WTC11 (cell line): ENCODE results near the gene GADD45GIP1. TPM values are rescaled to one million over a fixed set of nuclear protein-coding genes. Genes with fewer than 3 reads are reported as not detected.

ENCODE experiments used
- ATAC-seq: fragments of 200-7000 bp; cut with Tn5 transposase; 2 replicates; pipeline ENCODE4 v1.10.0; 2021; ENCODE audit warnings: mild to moderate bottlenecking, moderate library complexity
- CTCF ChIA-PET: fragments of 300-600 bp; sonication (Branson Sonifier 250); formaldehyde crosslinking; loops from one replicate; lab custom pipeline; 2021; ENCODE audit warnings: antibody characterized with exemption; lab: Charles Lee
- POLR2A ChIA-PET: fragments of 350-600 bp; sonication (Branson Sonifier 250); formaldehyde crosslinking; loops from one replicate; lab custom pipeline; 2021; ENCODE audit warnings: antibody characterized with exemption; lab: Charles Lee
- DNase-seq: peaks from one replicate; pipeline ENCODE4 v3.0.0; 2021; ENCODE audit warnings: low spot score
- H3K27ac Mint-ChIP-seq: 2 replicates; pipeline ENCODE4 v1.8.0; 2021; ENCODE audit warnings: mixed read lengths
- H3K27me3 Mint-ChIP-seq: 2 replicates; pipeline ENCODE4 v1.8.0; 2021; ENCODE audit warnings: low read depth, mild to moderate bottlenecking, moderate library complexity, mixed read lengths
- H3K36me3 Mint-ChIP-seq: 2 replicates; pipeline ENCODE4 v1.8.0; 2021; ENCODE audit warnings: mixed read lengths
- H3K4me1 Mint-ChIP-seq: 2 replicates; pipeline ENCODE4 v1.8.0; 2022; ENCODE audit warnings: mixed read lengths
- H3K4me3 Mint-ChIP-seq: 2 replicates; pipeline ENCODE4 v1.8.0; 2021; ENCODE audit warnings: mild to moderate bottlenecking, moderate library complexity, mixed read lengths
- H3K9me3 Mint-ChIP-seq: 2 replicates; pipeline ENCODE4 v1.8.0; 2021; ENCODE audit warnings: mixed read lengths
- ATF1 ChIP-seq: sonication (generic); formaldehyde crosslinking; IDR thresholded peaks from 2 replicates; pipeline ENCODE4 v1.8.1; 2023; ENCODE audit warnings: mild to moderate bottlenecking, moderate library complexity, missing genetic modification reagents
- E2F5 ChIP-seq: sonication (generic); formaldehyde crosslinking; IDR thresholded peaks from 2 replicates; pipeline ENCODE4 v1.8.1; 2022; ENCODE audit warnings: mild to moderate bottlenecking, moderate library complexity, missing genetic modification reagents
- ELF4 ChIP-seq: sonication (generic); formaldehyde crosslinking; IDR thresholded peaks from 2 replicates; pipeline ENCODE4 v1.8.1; 2022; ENCODE audit warnings: low read depth, mild to moderate bottlenecking, moderate library complexity, missing genetic modification reagents
- EMX1 ChIP-seq: fragments of 250-450 bp; sonication (Bioruptor Pico); IDR thresholded peaks from 2 replicates; pipeline ENCODE4 v1.8.0; 2021; ENCODE audit warnings: mild to moderate bottlenecking
- GRHL2 ChIP-seq: fragments of 250-450 bp; sonication (Bioruptor Pico); IDR thresholded peaks from 2 replicates; pipeline ENCODE4 v1.8.0; 2022; ENCODE audit warnings: mild to moderate bottlenecking, moderate library complexity; ENCODE audit not compliant: insufficient replicate concordance, severe bottlenecking
- NFATC4 ChIP-seq: fragments of 250-450 bp; sonication (Bioruptor Pico); IDR thresholded peaks from 2 replicates; pipeline ENCODE4 v1.9.0; 2021; ENCODE audit warnings: mild to moderate bottlenecking
- NR2C2 ChIP-seq: sonication (generic); formaldehyde crosslinking; IDR thresholded peaks from 2 replicates; pipeline ENCODE4 v1.8.0; 2022; ENCODE audit warnings: mild to moderate bottlenecking, missing genetic modification reagents
- OVOL2 ChIP-seq: fragments of 250-450 bp; sonication (Bioruptor Pico); IDR thresholded peaks from 2 replicates; pipeline ENCODE4 v1.9.0; 2021; ENCODE audit warnings: mild to moderate bottlenecking, borderline replicate concordance
- PRDM15 ChIP-seq: sonication (generic); formaldehyde crosslinking; IDR thresholded peaks from 2 replicates; pipeline ENCODE4 v1.8.0; 2022; ENCODE audit warnings: missing genetic modification reagents
- RELA ChIP-seq: sonication (generic); formaldehyde crosslinking; IDR thresholded peaks from 2 replicates; pipeline ENCODE4 v1.8.1; 2022; ENCODE audit warnings: missing genetic modification reagents, mild to moderate bottlenecking, borderline replicate concordance
- SOX15 ChIP-seq: fragments of 250-450 bp; sonication (Bioruptor Pico); IDR thresholded peaks from 2 replicates; pipeline ENCODE4 v1.9.0; 2021; ENCODE audit warnings: mild to moderate bottlenecking
- USF2 ChIP-seq: sonication (generic); formaldehyde crosslinking; IDR thresholded peaks from 2 replicates; pipeline ENCODE4 v1.8.1; 2023; ENCODE audit warnings: mild to moderate bottlenecking, missing genetic modification reagents, moderate library complexity
- ZBTB21 ChIP-seq: sonication (generic); formaldehyde crosslinking; IDR thresholded peaks from 2 replicates; pipeline ENCODE4 v1.8.1; 2023; ENCODE audit warnings: mild to moderate bottlenecking, missing genetic modification reagents, borderline replicate concordance
- ZNF121 ChIP-seq: sonication (generic); formaldehyde crosslinking; IDR thresholded peaks from 2 replicates; pipeline ENCODE4 v1.8.0; 2023; ENCODE audit warnings: missing genetic modification reagents
- ZNF317 ChIP-seq: sonication (generic); formaldehyde crosslinking; IDR thresholded peaks from 2 replicates; pipeline ENCODE4 v1.8.1; 2023; ENCODE audit warnings: low read depth, mild to moderate bottlenecking, moderate library complexity, missing genetic modification reagents, borderline replicate concordance
- ZNF671 ChIP-seq: fragments of 250-450 bp; sonication (Bioruptor Pico); IDR thresholded peaks from 2 replicates; pipeline ENCODE4 v1.8.0; 2021; ENCODE audit warnings: mild to moderate bottlenecking
- total RNA-seq: library from RNA; stranded (reverse); gene quantifications from 3 replicates; pipeline ENCODE4 v1.2.3, GENCODE V29; 2021
- TF ChIP-seq, protein P1 (sequence below): sonication (generic); formaldehyde crosslinking; IDR thresholded peaks from 2 replicates; pipeline ENCODE4 v1.8.1; 2022; ENCODE audit warnings: low read depth, mild to moderate bottlenecking, moderate library complexity, missing genetic modification reagents, borderline replicate concordance
- TF ChIP-seq, protein P2 (sequence below): fragments of 250-450 bp; sonication (Bioruptor Pico); IDR thresholded peaks from 2 replicates; pipeline ENCODE4 v1.9.0; 2021; ENCODE audit warnings: mild to moderate bottlenecking
- TF ChIP-seq, protein P3 (sequence below): fragments of 200-600 bp; IDR thresholded peaks from 2 replicates; pipeline ENCODE4 v1.8.0; 2022; ENCODE audit warnings: antibody characterized with exemption
- TF ChIP-seq, protein P4 (sequence below): sonication (generic); formaldehyde crosslinking; IDR thresholded peaks from 2 replicates; pipeline ENCODE4 v1.8.0; 2022; ENCODE audit warnings: mild to moderate bottlenecking, missing genetic modification reagents

The GADD45GIP1 gene
- total RNA-seq, 1 experiment from 2014 or later, result 54.4 TPM

DNA sequence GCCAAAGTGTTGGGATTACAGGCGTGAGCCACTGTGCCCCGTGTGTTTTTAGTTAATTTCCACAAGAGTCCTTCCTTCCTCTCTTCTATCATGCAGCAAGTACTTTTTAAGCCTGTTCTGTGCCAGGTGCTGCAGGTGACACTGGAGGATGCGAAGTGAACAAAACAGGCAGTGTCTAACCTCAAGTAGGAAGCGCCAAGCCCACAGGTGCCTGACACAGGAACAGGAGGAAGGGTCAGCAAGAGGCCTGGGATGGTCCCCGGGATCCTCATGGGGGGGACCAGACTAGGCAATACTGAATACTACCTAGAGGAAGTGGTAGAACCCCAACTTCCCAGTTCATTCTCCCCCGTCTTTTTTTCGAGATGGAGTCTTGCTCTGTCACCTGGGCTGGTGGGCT is 20.4 kb downstream of the GADD45GIP1 start:
- TF ChIP-seq ATF1 (CRISPR knock-in tag) (no peak), ZBTB21 (CRISPR knock-in tag) (no peak), GRHL2 (CRISPR knock-in tag) (no peak), RELA (no peak), ZNF121 (CRISPR knock-in tag) (no peak), ELF4 (CRISPR knock-in tag) (no peak), NFATC4 (CRISPR knock-in tag) (no peak), USF2 (CRISPR knock-in tag) (no peak), OVOL2 (CRISPR knock-in tag) (no peak), ZNF317 (CRISPR knock-in tag) (no peak), PRDM15 (CRISPR knock-in tag) (no peak), EMX1 (no peak), NR2C2 (CRISPR knock-in tag) (no peak)
- TF ChIP-seq, protein P1, sequence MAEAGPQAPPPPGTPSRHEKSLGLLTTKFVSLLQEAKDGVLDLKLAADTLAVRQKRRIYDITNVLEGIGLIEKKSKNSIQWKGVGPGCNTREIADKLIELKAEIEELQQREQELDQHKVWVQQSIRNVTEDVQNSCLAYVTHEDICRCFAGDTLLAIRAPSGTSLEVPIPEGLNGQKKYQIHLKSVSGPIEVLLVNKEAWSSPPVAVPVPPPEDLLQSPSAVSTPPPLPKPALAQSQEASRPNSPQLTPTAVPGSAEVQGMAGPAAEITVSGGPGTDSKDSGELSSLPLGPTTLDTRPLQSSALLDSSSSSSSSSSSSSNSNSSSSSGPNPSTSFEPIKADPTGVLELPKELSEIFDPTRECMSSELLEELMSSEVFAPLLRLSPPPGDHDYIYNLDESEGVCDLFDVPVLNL (CRISPR knock-in tag), result no peak
- CTCF ChIA-PET, result interaction anchor here (0.6 to 1.7 kb wide), 11 partner anchors 10 to 393 kb away, joined by 3 to 22 read pairs (median 6); partner anchors contain the start of gene RAD23A
- H3K4me3 Mint-ChIP-seq, result no peak overlapping the region
- ATAC-seq, result no peak
- no peaks in the 10 kb centered on the region for H3K9me3 Mint-ChIP-seq
- POLR2A ChIA-PET, result interaction anchor here (1.7 to 2.0 kb wide), 4 partner anchors 17 to 179 kb away, joined by 4 to 13 read pairs (median 10); partner anchors contain the start of genes GCDH and SYCE2
- no peaks in the 10 kb centered on the region for H3K27me3 Mint-ChIP-seq
- no peak for DNase-seq
- peaks cover 43% of the 10 kb centered on the region for H3K4me1 Mint-ChIP-seq
- H3K27ac Mint-ChIP-seq, result peak overlapping the region; percentile 91
- H3K36me3 Mint-ChIP-seq, result peaks cover 38% of the 10 kb centered on the region

- DNase-seq, result no peak
- Mint-ChIP-seq H3K36me3 (peaks cover 29% of the 10 kb centered on the region), H3K4me1 (peaks cover 37% of the 10 kb centered on the region), H3K9me3 (no peaks in the 10 kb centered on the region), H3K4me3 (no peak overlapping the region), H3K27me3 (no peaks in the 10 kb centered on the region), H3K27ac (no peak overlapping the region)
- CTCF ChIA-PET, result no interaction called here
- POLR2A ChIA-PET, result no interaction called here
- ATAC-seq, result no peak
- no peak for TF ChIP-seq ZNF671 (CRISPR knock-in tag)
- TF ChIP-seq, protein P2, sequence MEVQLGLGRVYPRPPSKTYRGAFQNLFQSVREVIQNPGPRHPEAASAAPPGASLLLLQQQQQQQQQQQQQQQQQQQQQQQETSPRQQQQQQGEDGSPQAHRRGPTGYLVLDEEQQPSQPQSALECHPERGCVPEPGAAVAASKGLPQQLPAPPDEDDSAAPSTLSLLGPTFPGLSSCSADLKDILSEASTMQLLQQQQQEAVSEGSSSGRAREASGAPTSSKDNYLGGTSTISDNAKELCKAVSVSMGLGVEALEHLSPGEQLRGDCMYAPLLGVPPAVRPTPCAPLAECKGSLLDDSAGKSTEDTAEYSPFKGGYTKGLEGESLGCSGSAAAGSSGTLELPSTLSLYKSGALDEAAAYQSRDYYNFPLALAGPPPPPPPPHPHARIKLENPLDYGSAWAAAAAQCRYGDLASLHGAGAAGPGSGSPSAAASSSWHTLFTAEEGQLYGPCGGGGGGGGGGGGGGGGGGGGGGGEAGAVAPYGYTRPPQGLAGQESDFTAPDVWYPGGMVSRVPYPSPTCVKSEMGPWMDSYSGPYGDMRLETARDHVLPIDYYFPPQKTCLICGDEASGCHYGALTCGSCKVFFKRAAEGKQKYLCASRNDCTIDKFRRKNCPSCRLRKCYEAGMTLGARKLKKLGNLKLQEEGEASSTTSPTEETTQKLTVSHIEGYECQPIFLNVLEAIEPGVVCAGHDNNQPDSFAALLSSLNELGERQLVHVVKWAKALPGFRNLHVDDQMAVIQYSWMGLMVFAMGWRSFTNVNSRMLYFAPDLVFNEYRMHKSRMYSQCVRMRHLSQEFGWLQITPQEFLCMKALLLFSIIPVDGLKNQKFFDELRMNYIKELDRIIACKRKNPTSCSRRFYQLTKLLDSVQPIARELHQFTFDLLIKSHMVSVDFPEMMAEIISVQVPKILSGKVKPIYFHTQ (CRISPR knock-in tag), result no peak
- TF ChIP-seq E2F5, result no peak
- no peak for TF ChIP-seq NR2C2 (CRISPR knock-in tag)
- TF ChIP-seq, protein P3, sequence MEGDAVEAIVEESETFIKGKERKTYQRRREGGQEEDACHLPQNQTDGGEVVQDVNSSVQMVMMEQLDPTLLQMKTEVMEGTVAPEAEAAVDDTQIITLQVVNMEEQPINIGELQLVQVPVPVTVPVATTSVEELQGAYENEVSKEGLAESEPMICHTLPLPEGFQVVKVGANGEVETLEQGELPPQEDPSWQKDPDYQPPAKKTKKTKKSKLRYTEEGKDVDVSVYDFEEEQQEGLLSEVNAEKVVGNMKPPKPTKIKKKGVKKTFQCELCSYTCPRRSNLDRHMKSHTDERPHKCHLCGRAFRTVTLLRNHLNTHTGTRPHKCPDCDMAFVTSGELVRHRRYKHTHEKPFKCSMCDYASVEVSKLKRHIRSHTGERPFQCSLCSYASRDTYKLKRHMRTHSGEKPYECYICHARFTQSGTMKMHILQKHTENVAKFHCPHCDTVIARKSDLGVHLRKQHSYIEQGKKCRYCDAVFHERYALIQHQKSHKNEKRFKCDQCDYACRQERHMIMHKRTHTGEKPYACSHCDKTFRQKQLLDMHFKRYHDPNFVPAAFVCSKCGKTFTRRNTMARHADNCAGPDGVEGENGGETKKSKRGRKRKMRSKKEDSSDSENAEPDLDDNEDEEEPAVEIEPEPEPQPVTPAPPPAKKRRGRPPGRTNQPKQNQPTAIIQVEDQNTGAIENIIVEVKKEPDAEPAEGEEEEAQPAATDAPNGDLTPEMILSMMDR, result no peak
- TF ChIP-seq, protein P4, sequence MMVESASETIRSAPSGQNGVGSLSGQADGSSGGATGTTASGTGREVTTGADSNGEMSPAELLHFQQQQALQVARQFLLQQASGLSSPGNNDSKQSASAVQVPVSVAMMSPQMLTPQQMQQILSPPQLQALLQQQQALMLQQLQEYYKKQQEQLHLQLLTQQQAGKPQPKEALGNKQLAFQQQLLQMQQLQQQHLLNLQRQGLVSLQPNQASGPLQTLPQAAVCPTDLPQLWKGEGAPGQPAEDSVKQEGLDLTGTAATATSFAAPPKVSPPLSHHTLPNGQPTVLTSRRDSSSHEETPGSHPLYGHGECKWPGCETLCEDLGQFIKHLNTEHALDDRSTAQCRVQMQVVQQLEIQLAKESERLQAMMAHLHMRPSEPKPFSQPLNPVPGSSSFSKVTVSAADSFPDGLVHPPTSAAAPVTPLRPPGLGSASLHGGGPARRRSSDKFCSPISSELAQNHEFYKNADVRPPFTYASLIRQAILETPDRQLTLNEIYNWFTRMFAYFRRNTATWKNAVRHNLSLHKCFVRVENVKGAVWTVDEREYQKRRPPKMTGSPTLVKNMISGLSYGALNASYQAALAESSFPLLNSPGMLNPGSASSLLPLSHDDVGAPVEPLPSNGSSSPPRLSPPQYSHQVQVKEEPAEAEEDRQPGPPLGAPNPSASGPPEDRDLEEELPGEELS (CRISPR knock-in tag), result no peak
- TF ChIP-seq SOX15 (CRISPR knock-in tag), result no peak
Measured at GRCh38 chr19:12935071-12935470, 22.0 kb downstream of the GADD45GIP1 start.
